ENCODE results near the gene MAST2. TPM values are rescaled to one million over a fixed set of nuclear protein-coding genes. Genes with fewer than 3 reads are reported as not detected.

MAST2 gene
- total RNA-seq, 1 experiment from 2014 or later: 37.2 TPM

- POLR2A ChIA-PET: no interaction called here
- Mint-ChIP-seq H3K9me3 (no peaks in the 10 kb centered on the region), H3K36me3 (no peaks in the 10 kb centered on the region), H3K4me3 (no peak overlapping the region), H3K27ac (no peak overlapping the region), H3K4me1 (no peaks in the 10 kb centered on the region), H3K27me3 (ENCODE audit: low read depth) (no peaks in the 10 kb centered on the region)
- CTCF ChIA-PET: interaction anchor here (0.5 kb wide), 1 partner anchor 243 kb away, joined by 3 read pairs; no protein-coding TSS in a partner anchor
- ATAC-seq (no peak), DNase-seq (ENCODE audit: low spot score) (no peak)
- no peak for TF ChIP-seq TEAD4 (CRISPR knock-in tag; IDR thresholded peaks at IDR 0.05)
- TF ChIP-seq SOX15 (CRISPR knock-in tag; IDR thresholded peaks at IDR 0.05): no peak
- no peak for TF ChIP-seq ZNF317 (CRISPR knock-in tag; IDR thresholded peaks at IDR 0.05; ENCODE audit: borderline replicate concordance, low read depth)
- TF ChIP-seq KAT7 (CRISPR knock-in tag; IDR thresholded peaks at IDR 0.05; ENCODE audit: borderline replicate concordance): no peak
- TF ChIP-seq, protein P1, sequence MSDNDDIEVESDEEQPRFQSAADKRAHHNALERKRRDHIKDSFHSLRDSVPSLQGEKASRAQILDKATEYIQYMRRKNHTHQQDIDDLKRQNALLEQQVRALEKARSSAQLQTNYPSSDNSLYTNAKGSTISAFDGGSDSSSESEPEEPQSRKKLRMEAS (CRISPR knock-in tag; IDR thresholded peaks at IDR 0.05): no peak
- TF ChIP-seq NR1H2 (CRISPR knock-in tag; IDR thresholded peaks at IDR 0.05): no peak
- TF ChIP-seq ZMAT4 (CRISPR knock-in tag; IDR thresholded peaks at IDR 0.05): no peak
- TF ChIP-seq ZNF396 (CRISPR knock-in tag; IDR thresholded peaks at IDR 0.05; ENCODE audit: borderline replicate concordance): no peak
- TF ChIP-seq SMAD4 (CRISPR knock-in tag; IDR thresholded peaks at IDR 0.05): no peak
- TF ChIP-seq MYBL2 (CRISPR knock-in tag; IDR thresholded peaks at IDR 0.05): no peak
- no peak for TF ChIP-seq ERG (CRISPR knock-in tag; IDR thresholded peaks at IDR 0.05)
- TF ChIP-seq NFYB (CRISPR knock-in tag; conservative IDR thresholded peaks at IDR 0.05; ENCODE audit: low read depth): no peak
- no peak for TF ChIP-seq IRF2 (CRISPR knock-in tag; IDR thresholded peaks at IDR 0.05; ENCODE audit: borderline replicate concordance, low read depth)
- TF ChIP-seq ZNF263 (CRISPR knock-in tag; IDR thresholded peaks at IDR 0.05; ENCODE audit: low read depth): no peak
- TF ChIP-seq, protein P2, sequence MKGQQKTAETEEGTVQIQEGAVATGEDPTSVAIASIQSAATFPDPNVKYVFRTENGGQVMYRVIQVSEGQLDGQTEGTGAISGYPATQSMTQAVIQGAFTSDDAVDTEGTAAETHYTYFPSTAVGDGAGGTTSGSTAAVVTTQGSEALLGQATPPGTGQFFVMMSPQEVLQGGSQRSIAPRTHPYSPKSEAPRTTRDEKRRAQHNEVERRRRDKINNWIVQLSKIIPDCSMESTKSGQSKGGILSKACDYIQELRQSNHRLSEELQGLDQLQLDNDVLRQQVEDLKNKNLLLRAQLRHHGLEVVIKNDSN (CRISPR knock-in tag; IDR thresholded peaks at IDR 0.05): no peak
- TF ChIP-seq, protein P3, sequence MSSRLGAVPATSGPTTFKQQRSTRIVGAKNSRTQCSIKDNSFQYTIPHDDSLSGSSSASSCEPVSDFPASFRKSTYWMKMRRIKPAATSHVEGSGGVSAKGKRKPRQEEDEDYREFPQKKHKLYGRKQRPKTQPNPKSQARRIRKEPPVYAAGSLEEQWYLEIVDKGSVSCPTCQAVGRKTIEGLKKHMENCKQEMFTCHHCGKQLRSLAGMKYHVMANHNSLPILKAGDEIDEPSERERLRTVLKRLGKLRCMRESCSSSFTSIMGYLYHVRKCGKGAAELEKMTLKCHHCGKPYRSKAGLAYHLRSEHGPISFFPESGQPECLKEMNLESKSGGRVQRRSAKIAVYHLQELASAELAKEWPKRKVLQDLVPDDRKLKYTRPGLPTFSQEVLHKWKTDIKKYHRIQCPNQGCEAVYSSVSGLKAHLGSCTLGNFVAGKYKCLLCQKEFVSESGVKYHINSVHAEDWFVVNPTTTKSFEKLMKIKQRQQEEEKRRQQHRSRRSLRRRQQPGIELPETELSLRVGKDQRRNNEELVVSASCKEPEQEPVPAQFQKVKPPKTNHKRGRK (CRISPR knock-in tag; IDR thresholded peaks at IDR 0.05; ENCODE audit: borderline replicate concordance): no peak
- no peak for TF ChIP-seq ZNF138 (CRISPR knock-in tag; conservative IDR thresholded peaks at IDR 0.05)
- no peak for TF ChIP-seq ELF4 (CRISPR knock-in tag; IDR thresholded peaks at IDR 0.05; ENCODE audit: low read depth)
- no peak for TF ChIP-seq CREB1 (CRISPR knock-in tag; IDR thresholded peaks at IDR 0.05)
- TF ChIP-seq TP53 (CRISPR knock-in tag; IDR thresholded peaks at IDR 0.05): no peak
Measured at GRCh38 chr1:45775794-45776193, 27.6 kb upstream of the MAST2 start.

- CTCF ChIA-PET: no interaction called here
- no peaks in the 10 kb centered on the region for H3K36me3 Mint-ChIP-seq
Measured at GRCh38 chr1:45785583-45785982, 17.8 kb upstream of the MAST2 start.

More at GRCh38 chr1:45785583-45785982, 17.8 kb upstream of the MAST2 start:
- Mint-ChIP-seq H3K4me1 (no peaks in the 10 kb centered on the region), H3K4me3 (no peak overlapping the region), H3K27me3 (ENCODE audit: low read depth) (no peaks in the 10 kb centered on the region), H3K9me3 (no peaks in the 10 kb centered on the region), H3K27ac (no peak overlapping the region)
- POLR2A ChIA-PET: no interaction called here
- no peak for DNase-seq (ENCODE audit: low spot score)
- TF ChIP-seq TEAD1 (CRISPR knock-in tag; IDR thresholded peaks at IDR 0.05) (no peak), GTF2I (CRISPR knock-in tag; conservative IDR thresholded peaks at IDR 0.05) (no peak), JUN (CRISPR knock-in tag; IDR thresholded peaks at IDR 0.05) (no peak), KAT7 (CRISPR knock-in tag; IDR thresholded peaks at IDR 0.05; ENCODE audit: borderline replicate concordance) (no peak), NR1H2 (CRISPR knock-in tag; IDR thresholded peaks at IDR 0.05) (no peak)
- no peak for ATAC-seq
